Smooth muscle cell (in vitro differentiated cells): ENCODE results near the gene MAPK13. TPM values are rescaled to one million over a fixed set of nuclear protein-coding genes. Genes with fewer than 3 reads are reported as not detected.

ENCODE experiments used
- DNase-seq: peaks from one replicate; lab custom pipeline; 2025; ENCODE audit not compliant: unreplicated experiment; lab: John Stamatoyannopoulos, UW
- H2AFZ ChIP-seq: fragments of 200-600 bp; sonication (generic); 2 replicates; pipeline ENCODE4 v1.6.0; 2016; ENCODE audit warnings: antibody characterized with exemption, low read depth, mild to moderate bottlenecking
- H3F3A ChIP-seq: fragments of 200-600 bp; sonication (generic); 2 replicates; pipeline ENCODE4 v1.6.0; 2017; ENCODE audit warnings: antibody characterized with exemption, low read depth
- H3K27ac ChIP-seq: fragments of 200-600 bp; sonication (generic); 2 replicates; pipeline ENCODE4 v1.5.1; 2016; ENCODE audit warnings: low read depth, mild to moderate bottlenecking
- H3K27me3 ChIP-seq: fragments of 200-600 bp; sonication (generic); 2 replicates; pipeline ENCODE4 v1.6.1; 2016; ENCODE audit warnings: low read depth, mild to moderate bottlenecking
- H3K36me3 ChIP-seq: fragments of 200-600 bp; sonication (generic); 2 replicates; pipeline ENCODE4 v1.5.1; 2016; ENCODE audit warnings: low read depth
- H3K4me1 ChIP-seq: fragments of 200-600 bp; sonication (generic); 2 replicates; pipeline ENCODE4 v1.5.1; 2016; ENCODE audit warnings: low read depth
- H3K4me2 ChIP-seq: fragments of 200-600 bp; sonication (generic); 2 replicates; pipeline ENCODE4 v1.6.0; 2016; ENCODE audit warnings: mild to moderate bottlenecking
- H3K4me3 ChIP-seq: fragments of 200-600 bp; sonication (generic); 2 replicates; pipeline ENCODE4 v1.5.1; 2016; ENCODE audit warnings: mild to moderate bottlenecking
- H3K79me2 ChIP-seq: fragments of 200-600 bp; sonication (generic); 2 replicates; pipeline ENCODE4 v1.6.0; 2016; ENCODE audit warnings: low read depth, mild to moderate bottlenecking
- H3K9ac ChIP-seq: fragments of 200-600 bp; sonication (generic); 2 replicates; pipeline ENCODE4 v1.6.0; 2016; ENCODE audit warnings: low read depth
- H3K9me3 ChIP-seq: fragments of 200-600 bp; sonication (generic); replicated peaks from 2 replicates; pipeline ENCODE4 v1.5.1; 2016; ENCODE audit warnings: low read depth
- H4K20me1 ChIP-seq: fragments of 200-600 bp; sonication (generic); 2 replicates; pipeline ENCODE4 v1.6.0; 2016; ENCODE audit warnings: low read depth
- CTCF ChIP-seq: fragments of 200-600 bp; sonication (generic); IDR thresholded peaks from 2 replicates; pipeline ENCODE4 v1.5.1; 2017; ENCODE audit warnings: borderline replicate concordance, mild to moderate bottlenecking, antibody characterized with exemption; ENCODE audit not compliant: insufficient read depth, poor library complexity, severe bottlenecking
- WGBS: methylation state at CpG from one replicate; pipeline ENCODE4 v1.1.7; 2016; ENCODE audit warnings: low lambda C conversion rate; 5-methylcytosine and 5-hydroxymethylcytosine counted together
- polyA plus RNA-seq: library from polyadenylated mRNA; unstranded; fragments of >200 nt; fragmentation: Nextera tagmentation; extraction: Ambion mirVana; gene quantifications from 2 replicates; pipeline ENCODE4 v1.2.1, GENCODE V29; 2016
- total RNA-seq: library from RNA; depleted of rRNA; stranded (reverse); fragments of >200 nt; gene quantifications from 2 replicates; pipeline ENCODE4 v1.2.3, GENCODE V29; 2014

Gene MAPK13
- total and polyA plus RNA-seq, 2 experiments from 2014 or later, result 8.4 to 11.3 TPM

- Histone ChIP-seq H3K27ac (no peak overlapping the region), H3K9ac (no peak overlapping the region), H3F3A (no peaks in the 10 kb centered on the region), H2AFZ (no peak overlapping the region), H3K36me3 (no peaks in the 10 kb centered on the region), H4K20me1 (no peaks in the 10 kb centered on the region), H3K4me1 (peaks cover 5% of the 10 kb centered on the region), H3K79me2 (no peaks in the 10 kb centered on the region), H3K4me2 (no peak overlapping the region), H3K9me3 (no peaks in the 10 kb centered on the region), H3K27me3 (no peaks in the 10 kb centered on the region), H3K4me3 (no peak overlapping the region)
- no peak for DNase-seq
- TF ChIP-seq CTCF, result no peak
Observed at GRCh38 chr6:36113049-36113448, 17.3 kb upstream of the MAPK13 start.

GRCh38 chr6:36113703-36114102 is 16.6 kb upstream of the MAPK13 start:
- Histone ChIP-seq H3F3A (no peaks in the 10 kb centered on the region), H3K27me3 (no peaks in the 10 kb centered on the region), H3K9me3 (no peaks in the 10 kb centered on the region), H3K9ac (no peak overlapping the region), H3K27ac (no peak overlapping the region), H2AFZ (no peak overlapping the region), H3K79me2 (no peaks in the 10 kb centered on the region), H3K4me2 (no peak overlapping the region), H3K36me3 (no peaks in the 10 kb centered on the region), H4K20me1 (no peaks in the 10 kb centered on the region), H3K4me1 (peaks cover 5% of the 10 kb centered on the region), H3K4me3 (no peak overlapping the region)
- WGBS, result 98% methylated on average over 2 of the region's 2 CpGs
- no peak for DNase-seq
- no peak for TF ChIP-seq CTCF

GRCh38 chr6:36114798-36115408 is 15.4 kb upstream of the MAPK13 start:
- no peaks in the 10 kb centered on the region for H3K79me2 ChIP-seq
- H4K20me1 ChIP-seq, result no peaks in the 10 kb centered on the region
- H3F3A ChIP-seq, result no peaks in the 10 kb centered on the region
- H3K4me2 ChIP-seq, result no peak overlapping the region
- TF ChIP-seq CTCF, result no peak
- H3K27ac ChIP-seq, result no peak overlapping the region
- no peaks in the 10 kb centered on the region for H3K36me3 ChIP-seq
- no peaks in the 10 kb centered on the region for H3K9me3 ChIP-seq
- whole genome bisulfite sequencing, result 69% methylated on average over 4 of the region's 4 CpGs
- no peak for DNase-seq
- no peak overlapping the region for H3K9ac ChIP-seq
- no peak overlapping the region for H3K4me3 ChIP-seq
- peaks cover 5% of the 10 kb centered on the region for H3K4me1 ChIP-seq
- H2AFZ ChIP-seq, result no peak overlapping the region
- H3K27me3 ChIP-seq, result no peaks in the 10 kb centered on the region

GRCh38 chr6:36115412-36115811 is 14.9 kb upstream of the MAPK13 start:
- Histone ChIP-seq H3K4me1 (peaks cover 5% of the 10 kb centered on the region), H3K27me3 (no peaks in the 10 kb centered on the region), H3F3A (no peaks in the 10 kb centered on the region), H3K36me3 (no peaks in the 10 kb centered on the region), H3K27ac (no peak overlapping the region), H4K20me1 (no peaks in the 10 kb centered on the region), H3K9ac (no peak overlapping the region), H2AFZ (no peak overlapping the region), H3K4me3 (no peak overlapping the region), H3K4me2 (no peak overlapping the region), H3K9me3 (no peaks in the 10 kb centered on the region), H3K79me2 (no peaks in the 10 kb centered on the region)
- 96% methylated on average over 10 of the region's 10 CpGs for WGBS
- no peak for DNase-seq
- TF ChIP-seq CTCF, result no peak
